HG03439 (cell line): ENCODE measurements around the gene CHST11.
"Not testable (repeated sequence)": the region's sequence is repeated elsewhere in the genome, so short reads cannot be mapped to it uniquely, and the experiment has no call there.

Experiments used
- ATAC-seq: cut with Tn5 transposase; IDR thresholded peaks from one replicate; pipeline ENCODE4 v1.9.1; 2021; ENCODE audit warnings: mild to moderate bottlenecking, moderate library complexity; ENCODE audit not compliant: unreplicated experiment

CHST11 gene

GRCh38 chr12:104600036-104600712 is 143.4 kb downstream of the CHST11 start:
- ATAC-seq: no peak

DNA sequence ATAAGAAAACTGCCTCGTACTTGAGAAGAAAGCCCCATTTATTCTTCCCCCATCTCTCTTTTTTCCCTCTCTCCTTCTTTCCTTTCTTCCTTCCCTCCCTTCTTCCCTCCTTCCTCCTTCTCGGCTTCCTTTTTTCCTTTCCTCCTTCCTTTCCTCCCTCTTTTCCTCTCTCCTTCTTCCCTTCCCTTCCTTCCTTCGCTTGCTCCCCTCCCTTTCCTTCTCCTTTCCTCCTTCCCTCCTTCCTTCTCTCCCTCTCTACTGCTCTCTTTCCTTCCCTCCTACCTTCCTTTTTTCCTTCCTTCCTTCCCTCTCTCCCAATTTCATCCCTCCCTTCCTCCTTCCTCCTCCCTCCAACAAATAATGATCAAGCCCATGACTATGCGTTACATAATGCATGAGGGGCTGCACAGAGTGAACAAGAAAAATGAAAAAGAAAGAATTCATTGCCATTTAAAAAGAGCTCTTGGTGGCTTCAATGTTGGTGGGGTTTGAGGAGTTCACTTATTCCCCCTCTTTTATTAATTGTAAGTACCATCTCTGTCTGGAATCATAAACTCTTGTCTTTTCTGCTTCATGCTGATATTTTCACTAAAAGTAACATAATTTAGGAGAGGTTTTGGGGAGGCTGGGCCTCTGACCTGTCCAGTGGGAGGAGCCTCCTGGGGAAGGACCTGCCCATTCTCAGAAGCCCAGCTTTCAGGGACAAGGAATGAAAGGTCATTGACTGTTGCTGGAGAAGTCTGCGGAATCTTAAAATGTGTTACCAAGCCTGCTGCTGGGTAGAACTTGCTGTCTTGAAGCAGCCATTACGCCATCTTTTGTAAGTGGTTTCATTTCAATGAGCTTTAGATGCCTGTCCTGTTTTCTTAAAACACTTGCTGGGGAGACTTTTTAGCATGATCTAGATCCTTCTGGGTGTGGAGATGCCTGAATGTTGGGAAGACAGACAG is 144.3 kb downstream of the CHST11 start:
- no peak for ATAC-seq

- ATAC-seq: no peak
These were observed 145.7 kb downstream of the CHST11 start for GRCh38 chr12:104602406-104602805.

DNA sequence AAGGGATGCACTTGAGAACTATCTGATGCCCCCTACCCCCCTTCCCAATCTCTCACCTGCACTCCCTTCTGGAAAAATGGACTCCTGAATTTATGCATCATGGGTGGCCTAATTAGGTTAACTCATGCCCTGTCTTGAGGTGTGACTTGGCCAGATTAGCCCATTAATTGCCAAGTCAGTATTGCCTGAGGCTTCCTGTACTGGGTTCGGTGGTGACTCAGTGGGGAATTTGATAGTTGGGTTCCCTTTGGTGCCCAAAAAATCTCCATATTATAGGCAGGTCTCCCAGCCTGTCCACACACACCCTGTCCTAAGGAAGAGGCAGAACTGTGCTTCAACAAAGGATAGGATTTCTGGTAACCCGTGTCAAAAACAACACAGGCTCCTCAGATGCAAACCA is 146.1 kb downstream of the CHST11 start:
- ATAC-seq: no peak

DNA sequence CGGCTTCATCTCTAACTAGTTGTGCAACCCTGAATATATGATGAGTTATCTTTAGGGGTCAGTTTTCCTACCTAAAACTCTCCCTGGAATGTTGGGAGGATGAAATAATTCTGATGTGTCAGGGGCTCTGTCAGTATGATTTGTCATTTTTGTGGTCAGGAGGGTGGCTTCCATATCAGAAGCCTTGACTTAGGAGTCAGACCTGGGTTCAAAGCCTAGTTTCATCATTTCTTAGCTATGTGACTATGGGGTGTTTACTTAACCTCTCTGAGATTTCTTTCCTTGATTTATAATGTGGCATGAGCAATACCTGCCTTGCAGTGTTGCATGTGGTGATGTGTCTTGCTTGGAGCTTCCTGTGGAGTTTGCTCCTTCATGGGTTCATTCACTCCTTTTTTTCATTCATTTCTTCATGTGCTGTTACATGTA is 146.8 kb downstream of the CHST11 start:
- ATAC-seq: no peak

- peak; percentile 75 for ATAC-seq
These were observed 147.6 kb downstream of the CHST11 start for GRCh38 chr12:104604070-104604994.

DNA sequence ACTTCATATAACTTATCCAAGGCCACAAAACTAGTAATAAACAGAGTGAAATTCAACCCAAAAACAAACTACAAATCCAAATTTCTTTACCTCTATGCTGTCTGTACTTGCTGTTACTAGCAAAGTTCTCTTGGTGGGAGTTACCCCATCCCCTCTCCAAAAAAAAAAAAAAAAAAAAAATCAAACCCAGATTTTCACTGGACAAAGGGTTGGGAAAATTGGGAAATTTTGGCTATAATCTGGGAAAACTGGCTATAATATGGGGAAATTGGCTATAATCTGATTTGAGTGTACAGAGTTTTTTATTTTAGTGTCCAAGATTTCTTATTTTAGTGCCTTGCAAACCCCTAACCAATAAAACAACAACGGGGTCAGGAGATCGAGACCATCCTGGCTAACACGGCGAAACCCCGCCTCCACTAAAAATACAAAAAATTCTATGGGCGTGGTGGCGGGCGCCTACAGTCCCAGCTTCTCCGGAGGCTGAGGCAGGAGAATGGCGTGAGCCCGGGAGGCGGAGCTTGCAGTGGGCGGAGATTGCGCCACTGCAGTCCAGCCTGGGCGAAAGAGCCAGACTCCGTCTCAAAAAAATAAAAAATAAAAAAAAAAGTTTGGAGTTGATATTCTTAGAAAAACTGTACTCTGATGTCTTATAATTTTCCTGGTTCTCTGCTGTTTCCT is 148.4 kb downstream of the CHST11 start:
- no peak for ATAC-seq

DNA sequence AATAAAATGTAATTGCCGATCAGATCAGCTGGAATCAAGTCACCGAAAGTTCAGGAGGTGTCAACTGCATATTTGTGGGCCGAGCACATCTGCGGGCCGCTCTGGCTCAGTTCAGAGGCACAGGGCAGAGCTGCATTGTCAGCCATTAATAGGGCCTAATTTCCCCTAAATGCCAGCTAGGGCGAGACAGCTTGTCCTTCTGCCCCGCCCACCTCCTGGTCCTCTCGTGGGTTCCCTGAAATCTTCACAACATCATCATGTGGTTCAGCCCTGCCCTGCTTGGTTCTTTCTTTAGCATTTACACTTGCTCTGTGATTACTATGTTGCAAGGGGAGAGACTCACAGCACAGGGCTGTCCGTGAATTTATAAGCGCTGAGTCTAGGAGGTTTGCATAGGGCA is 148.9 kb downstream of the CHST11 start:
- no peak for ATAC-seq

DNA sequence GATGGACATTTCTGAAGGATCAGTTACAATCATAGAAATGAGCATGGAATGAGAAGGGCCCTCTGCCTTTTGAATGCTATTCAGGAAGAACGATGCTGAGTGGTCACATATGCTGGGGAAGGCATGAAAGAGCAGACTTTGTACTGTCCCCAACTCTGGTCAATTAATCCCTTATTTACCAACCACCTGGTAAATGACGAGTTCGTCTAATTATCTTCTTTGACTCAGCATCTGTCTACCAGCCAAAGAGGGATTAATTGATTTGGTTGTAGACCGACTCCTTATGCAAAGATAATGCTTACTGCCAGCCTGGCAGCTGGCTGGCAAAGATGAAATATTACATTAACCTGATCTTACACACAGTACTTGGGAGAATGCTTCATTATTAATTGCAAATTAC is 152.2 kb downstream of the CHST11 start:
- no peak for ATAC-seq

DNA sequence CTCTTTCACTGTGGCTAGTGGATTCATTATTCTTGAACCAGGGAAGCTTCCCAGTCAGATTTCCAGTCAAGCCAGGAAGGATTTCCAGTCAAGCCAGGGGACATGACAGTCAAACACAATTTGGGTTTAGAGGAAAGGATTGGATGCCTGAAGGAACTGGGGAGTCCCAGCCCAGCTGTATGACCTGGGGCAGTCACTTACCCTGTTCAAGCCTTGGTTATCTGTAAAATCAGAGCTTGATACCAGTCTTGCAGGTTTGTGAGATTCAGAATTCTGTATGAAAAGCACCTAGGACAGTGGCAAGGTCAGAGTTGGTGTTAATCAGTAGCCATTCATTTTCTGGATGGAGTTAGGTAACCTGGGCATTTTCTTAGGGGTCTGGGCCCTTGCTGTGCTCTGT is 152.7 kb downstream of the CHST11 start:
- ATAC-seq: no peak

GRCh38 chr12:104610513-104611235 is 153.9 kb downstream of the CHST11 start:
- no peak for ATAC-seq

DNA sequence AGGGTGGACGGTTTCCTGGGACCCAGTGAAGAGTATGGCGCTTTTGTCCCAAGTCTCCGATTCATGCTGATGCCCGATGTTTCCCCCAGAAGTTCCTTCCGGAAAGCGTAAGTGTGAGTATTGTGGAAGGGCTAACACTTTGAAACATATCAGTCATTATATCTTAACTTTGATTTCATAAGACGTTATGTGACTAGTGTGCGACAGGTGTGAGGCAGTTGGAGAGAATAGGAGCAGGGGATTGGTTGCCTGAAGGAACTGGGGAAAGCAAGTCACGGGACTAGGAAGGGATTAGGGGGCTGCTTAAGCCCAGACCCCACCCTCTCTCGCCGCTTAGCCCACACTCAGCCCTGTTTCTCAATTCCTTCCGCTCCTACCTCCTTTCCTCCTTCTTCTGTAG is 154.9 kb downstream of the CHST11 start:
- no peak for ATAC-seq

- not testable (repeated sequence) for ATAC-seq
These were observed 156.6 kb downstream of the CHST11 start for GRCh38 chr12:104613372-104613771.

DNA sequence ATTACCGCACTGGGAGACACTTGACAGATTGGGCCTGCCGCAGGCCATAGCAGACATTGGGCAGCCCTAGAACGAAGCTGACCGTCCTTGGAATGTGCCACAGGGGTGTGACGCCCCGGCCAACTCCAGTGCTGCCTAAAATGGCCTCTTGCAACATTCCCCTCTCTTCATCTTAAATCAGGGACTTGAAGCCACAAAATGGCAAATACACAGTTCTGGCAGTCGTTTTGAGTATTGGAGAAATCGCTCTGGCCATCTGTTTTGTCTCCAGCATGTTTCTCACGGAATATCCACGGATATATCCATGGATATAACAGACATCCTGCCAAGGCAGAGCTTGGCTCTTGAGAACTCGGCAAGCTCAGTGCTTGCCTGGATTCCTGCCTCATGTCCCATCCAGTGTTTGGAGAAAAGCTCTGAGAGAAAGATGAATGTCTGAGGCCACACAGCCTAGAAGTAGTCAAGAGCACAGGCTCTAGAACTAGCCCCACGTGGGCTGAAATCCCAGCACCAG is 158.4 kb downstream of the CHST11 start:
- no peak for ATAC-seq

GRCh38 chr12:104618691-104619090 is 161.9 kb downstream of the CHST11 start:
- no peak for ATAC-seq

DNA sequence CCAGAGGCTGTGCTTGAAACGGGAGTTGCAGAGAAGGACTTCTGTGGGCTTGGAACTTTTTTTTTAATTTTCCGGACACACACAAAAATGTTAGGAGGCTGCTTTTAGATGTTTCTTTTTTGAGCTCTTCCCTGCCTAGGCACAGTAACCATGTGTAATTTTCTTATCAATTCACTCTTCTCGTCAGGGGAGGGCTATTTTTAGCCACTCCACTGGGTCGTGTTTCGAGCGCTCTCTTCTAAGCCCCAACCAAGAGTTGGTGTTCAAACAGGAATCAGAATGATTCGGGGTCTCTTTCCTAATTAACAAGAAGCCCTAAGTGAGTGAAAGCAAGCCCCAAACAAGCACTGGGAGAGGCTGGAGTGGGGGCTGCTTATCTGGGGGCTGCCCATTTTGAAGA is 162.6 kb downstream of the CHST11 start:
- no peak for ATAC-seq

GRCh38 chr12:104620837-104621531 is 164.2 kb downstream of the CHST11 start:
- no peak for ATAC-seq

DNA sequence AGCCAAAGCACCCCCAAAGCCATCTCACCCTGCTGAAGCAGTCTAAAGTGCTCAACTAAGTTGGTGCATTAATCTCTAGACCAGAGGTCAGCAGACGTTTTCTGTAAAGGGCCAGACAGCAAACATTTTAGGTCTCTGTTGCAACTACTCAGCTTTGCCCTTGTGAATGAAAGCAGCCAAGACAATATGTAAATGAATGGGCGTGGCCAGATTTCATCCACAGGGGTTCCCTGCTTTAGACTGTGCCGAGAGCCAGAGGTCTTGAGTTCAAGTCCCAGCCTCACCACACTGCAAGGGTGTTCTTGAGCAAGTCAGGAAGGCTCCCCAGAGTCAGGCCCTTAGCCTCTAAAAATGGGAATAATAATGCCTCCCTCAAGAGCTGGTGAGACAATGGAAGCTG is 166.2 kb downstream of the CHST11 start:
- no peak for ATAC-seq

GRCh38 chr12:104623883-104624282 is 167.1 kb downstream of the CHST11 start:
- no peak for ATAC-seq
